Activated T-cell treated with anti-CD3 and anti-CD28 coated beads for 4 hours (primary cell): ENCODE data around the gene BMERB1.

Source experiments
- DNase-seq: peaks from one replicate; pipeline ENCODE4 v3.0.0-alpha.2; 2020

Gene BMERB1

GRCh38 chr16:15621456-15621855 is 187.1 kb downstream of the BMERB1 start:
- DNase-seq, result no peak

DNA sequence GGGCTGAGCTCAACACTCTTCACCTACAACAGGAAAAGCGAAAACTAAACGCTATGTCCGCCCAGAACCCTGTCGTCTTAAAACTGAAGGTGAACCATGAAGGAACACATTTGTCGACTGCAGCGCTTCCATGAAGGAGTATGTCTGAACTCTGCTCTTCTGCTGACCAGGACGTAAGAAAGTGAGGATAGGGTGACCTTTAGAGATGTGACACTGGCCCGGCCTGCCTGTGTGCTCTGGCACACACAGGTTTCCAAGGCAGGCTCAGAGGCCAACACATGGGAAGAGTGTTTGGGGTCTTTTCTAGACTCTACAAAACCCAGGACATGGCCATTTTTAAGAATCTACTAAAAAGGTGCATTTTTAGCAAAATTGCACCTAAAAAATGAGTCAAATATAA is 187.5 kb downstream of the BMERB1 start:
- no peak for DNase-seq

DNA sequence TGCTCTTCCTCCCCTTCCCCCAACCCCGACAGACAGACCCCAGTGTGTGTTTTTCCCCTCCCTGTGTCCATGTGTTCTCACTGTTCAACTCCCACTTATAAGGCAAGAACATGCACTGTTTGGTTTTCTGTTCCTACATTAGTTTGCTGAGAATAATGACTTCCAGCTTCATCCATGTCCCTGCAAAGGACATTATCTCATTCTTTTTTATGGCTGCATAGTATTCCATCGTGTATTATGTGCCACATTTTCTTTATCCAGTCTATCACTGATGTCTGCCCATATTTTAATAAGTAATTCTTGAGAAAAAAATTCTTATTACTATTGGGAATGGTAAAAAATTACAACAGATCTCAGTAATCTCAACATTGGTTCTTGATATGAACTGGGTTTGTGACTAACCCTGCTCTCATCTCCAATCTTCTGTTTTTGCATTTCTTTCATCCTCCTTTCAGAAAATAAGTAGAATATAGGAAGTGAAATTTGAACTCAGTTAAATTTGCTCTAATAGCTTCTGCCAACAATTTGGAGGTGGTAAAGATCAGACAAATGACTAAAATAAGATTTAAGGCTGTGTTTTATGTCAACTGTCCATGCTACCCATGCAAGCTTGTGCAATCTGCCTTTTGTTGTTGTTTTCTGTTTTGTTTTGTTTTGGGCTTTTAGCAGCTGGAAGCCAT is 197.5 kb downstream of the BMERB1 start:
- no peak for DNase-seq

DNA sequence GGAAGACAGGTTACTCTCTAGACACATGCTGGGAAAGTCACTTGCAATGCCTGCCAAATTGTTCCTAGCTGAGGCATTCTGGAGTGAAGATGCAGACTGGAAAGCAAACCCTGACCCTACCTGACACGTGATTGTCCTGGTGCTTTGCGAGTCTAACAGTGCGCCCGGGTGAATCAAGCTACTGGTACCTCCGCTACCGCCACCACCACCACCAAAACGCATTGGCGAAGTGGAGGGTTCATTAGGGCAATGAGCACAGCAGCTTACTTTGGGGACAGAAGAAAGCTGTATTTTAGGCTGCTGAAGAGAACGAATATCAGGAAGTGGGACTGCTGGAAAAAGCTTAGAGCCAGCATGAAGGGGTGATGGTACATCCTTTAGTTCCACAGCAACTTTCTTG is 201.5 kb downstream of the BMERB1 start:
- DNase-seq, result no peak

DNA sequence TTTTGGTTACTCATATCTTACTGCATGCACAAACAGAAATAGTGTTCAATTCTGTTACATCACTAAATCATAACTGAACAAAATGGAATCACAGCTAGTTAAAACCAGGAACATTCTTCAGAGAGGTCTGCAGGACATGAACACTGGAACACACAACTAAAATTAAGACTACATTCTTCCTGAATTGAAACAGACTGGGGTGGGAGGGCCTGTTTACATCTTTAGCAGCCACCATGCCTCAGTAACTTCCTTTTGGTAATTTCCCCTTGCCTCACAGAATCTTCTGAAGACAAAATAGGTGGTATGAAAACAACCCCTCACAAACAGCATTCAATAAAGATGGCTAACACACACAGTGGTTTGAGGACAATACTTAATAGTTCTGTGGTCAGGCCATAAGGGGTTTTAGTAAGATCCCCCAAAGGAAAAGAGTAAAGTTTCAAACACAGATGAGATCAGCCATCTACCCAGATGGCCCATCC is 202.0 kb downstream of the BMERB1 start:
- no peak for DNase-seq
